Kidney (tissue), 14 donors: ENCODE results near the gene GABARAPL2. TPM values are rescaled to one million over a fixed set of nuclear protein-coding genes. Genes with fewer than 3 reads are reported as not detected.

Experiments
- DNase-seq, 5 donors: peaks; one replicate each; pipeline ENCODE4 v3.0.0-alpha.2; 2013 to 2020
- FAIRE-seq: peaks from 2 replicates; lab custom pipeline; 2012; peaks lifted over from hg19 to GRCh38; lab: Jason Lieb, UNC
- H3K27ac ChIP-seq, 2 donors: one replicate each; pipeline ENCODE4 v1.7.0; 2013; ENCODE audit warnings: low read depth in 2 of 2, low read length in 2 of 2, inconsistent platforms in 1 of 2
- H3K27me3 ChIP-seq: one replicate; pipeline ENCODE4 v1.7.1; 2013; ENCODE audit warnings: low read length, inconsistent platforms; ENCODE audit not compliant: control insufficient read depth, insufficient read depth
- H3K36me3 ChIP-seq, 3 donors: one replicate each; pipeline versions ENCODE4 v1.7.0 to v1.7.1; 2013; ENCODE audit warnings: low read length in 3 of 3, control low read depth in 1 of 3, inconsistent platforms in 1 of 3; ENCODE audit not compliant: insufficient read depth in 3 of 3, control insufficient read depth in 2 of 3
- H3K4me1 ChIP-seq, 3 donors: one replicate each; pipeline versions ENCODE4 v1.7.0 to v1.7.1; 2013; ENCODE audit warnings: low read length in 3 of 3, inconsistent platforms in 1 of 3, low read depth in 1 of 3; ENCODE audit not compliant: control insufficient read depth in 2 of 3, insufficient read depth in 2 of 3
- H3K4me3 ChIP-seq, 3 donors: one replicate each; pipeline versions ENCODE4 v1.7.0 to v1.8.1; 2013; ENCODE audit warnings: low read length in 3 of 3, control low read depth in 1 of 3, inconsistent platforms in 1 of 3
- H3K9ac ChIP-seq, 3 donors: one replicate each; pipeline versions ENCODE4 v1.7.0 to v1.7.1; 2013; ENCODE audit warnings: low read length in 3 of 3, control low read depth in 1 of 3, inconsistent platforms in 1 of 3
- H3K9me3 ChIP-seq, 3 donors: one replicate each; pipeline versions ENCODE4 v1.7.0 to v1.7.1; 2013; ENCODE audit warnings: low read length in 3 of 3, control low read depth in 1 of 3, inconsistent platforms in 1 of 3; ENCODE audit not compliant: control insufficient read depth in 2 of 3, insufficient read depth in 1 of 3
- CTCF ChIP-seq: IDR thresholded peaks from 3 replicates; pipeline ENCODE4 v1.5.1; 2012; ENCODE audit warnings: mild to moderate bottlenecking, moderate library complexity, borderline replicate concordance; ENCODE audit not compliant: insufficient read depth; ENCODE audit errors: extremely low read depth
- intact Hi-C: fragments of 100-400 bp; cut with DNase I; formaldehyde crosslinking; loops from one replicate; pipeline ENCODE4 v1.11.1; 2022
- polyA plus RNA-seq: library from polyadenylated mRNA; stranded (reverse); fragments of 350-450 nt; fragmentation: Illumina TruSeq; extraction: RNeasy Lipid Tissue Mini Kit (QIAGEN cat#74804); gene quantifications from one replicate; pipeline ENCODE4 v1.2.3, GENCODE V29; 2014; ENCODE audit warnings: low read depth, low replicate concordance; ENCODE audit not compliant: insufficient read depth
- total RNA-seq: library from RNA; stranded (reverse); fragmentation: NEBNext Ultra II Directional; extraction: Animal tissue kit (Norgen Biotek cat#: 25700); gene quantifications from one replicate; pipeline ENCODE4 v1.2.1, GENCODE V29; 2021
- donor health status: control.
- donor health status: control.
- donor health status: control.
- donor health status: control.
- donor health status: control.
- donor health status: DM: yes; HTN: yes; CAD: no.
- donor health status: Normal renal cell carcinoma (clear cell type).

GABARAPL2 gene
- total and polyA plus RNA-seq, 2 donors from 2014 or later, result 116 to 247 TPM

- FAIRE-seq (peak; percentile 41), DNase-seq (peak; percentile 90 to 96 (median 93))
- Histone ChIP-seq H3K27ac (peak overlapping the region; percentile 58 to 87), H3K9me3 (no peaks in the 10 kb centered on the region), H3K27me3 (no peaks in the 10 kb centered on the region), H3K4me3 (peak overlapping the region; percentile 69 to 78 (median 71)), H3K36me3 (no peaks in the 10 kb centered on the region), H3K4me1 (peaks cover 0 to 4% (median 0%) of the 10 kb centered on the region in 3 donors), H3K9ac (peak overlapping the region in 2 of 3 donors; percentile 55 to 80)
- intact Hi-C loops, result no loop called here
- no peak for TF ChIP-seq CTCF
Observed at GRCh38 chr16:75555213-75555706, 10.9 kb upstream of the GABARAPL2 start.

- peak; percentile 35 for FAIRE-seq
Observed at GRCh38 chr16:75555707-75556430, 10.3 kb upstream of the GABARAPL2 start, which contains the start of gene TMEM231. TMEM231 (minus strand) TSS chr16:75556252; CDS start chr16:75556209, 43 bp downstream.

GRCh38 chr16:75556431-75556950 is 9.7 kb upstream of the GABARAPL2 start:
- peak overlapping the region in 1 of 2 donors; percentile 87 for H3K27ac ChIP-seq
- H3K4me3 ChIP-seq, result peak overlapping the region; percentile 35 to 78 (median 71)
- peak in 1 of 5 donors; percentile 53 for DNase-seq
- H3K9ac ChIP-seq, result peak overlapping the region; percentile 4 to 27 (median 25)
- H3K4me1 ChIP-seq, result peaks cover 0 to 4% (median 0%) of the 10 kb centered on the region in 3 donors
- TF ChIP-seq CTCF, result no peak
- no peak for FAIRE-seq
- intact Hi-C loops, result no loop called here
- no peaks in the 10 kb centered on the region for H3K36me3 ChIP-seq
- H3K9me3 ChIP-seq, result no peaks in the 10 kb centered on the region
- no peaks in the 10 kb centered on the region for H3K27me3 ChIP-seq

More at GRCh38 chr16:75555707-75556430, 10.3 kb upstream of the GABARAPL2 start, which contains the start of gene TMEM231:
- no peak for TF ChIP-seq CTCF
- Histone ChIP-seq H3K4me3 (peak within 1 kb of the TSS; percentile 69 to 78 (median 71)), H3K36me3 (no peaks in the 10 kb centered on the region), H3K9ac (peak within 1 kb of the TSS; percentile 25 to 80 (median 55)), H3K9me3 (no peaks in the 10 kb centered on the region), H3K27me3 (no peaks in the 10 kb centered on the region), H3K4me1 (peaks cover 0 to 4% (median 0%) of the 10 kb centered on the region in 3 donors), H3K27ac (peak within 1 kb of the TSS; percentile 58 to 87)
- intact Hi-C loops, result no loop called here
- DNase-seq, result peak; percentile 96 to 99 (median 98)
